Body of pancreas (tissue), 4 donors: Measurements from ENCODE around the gene MRPS25. TPM values are rescaled to one million over a fixed set of nuclear protein-coding genes. Genes with fewer than 3 reads are reported as not detected.

Source experiments
- ATAC-seq: fragments of 150-250 bp; one replicate; pipeline ENCODE4 v1.9.1; 2016
- DNase-seq, 4 donors: peaks; one replicate each; pipeline ENCODE4 v3.0.0-alpha.2; 2019
- H3K27ac ChIP-seq, 4 donors: fragments of 200-600 bp; sonication (generic); 1 replicate in 3 of 4; 2 replicates in 1 of 4; pipeline versions ENCODE4 v1.5.1 to v1.6.1; 2016 to 2019; ENCODE audit warnings: mild to moderate bottlenecking in 1 of 4, mixed read lengths in 1 of 4, moderate library complexity in 1 of 4
- H3K27me3 ChIP-seq, 2 donors: fragments of 200-600 bp; sonication (generic); one replicate each; pipeline ENCODE4 v1.6.0; 2016; ENCODE audit warnings: mild to moderate bottlenecking in 1 of 2
- H3K36me3 ChIP-seq, 2 donors: fragments of 200-600 bp; sonication (generic); replicated peaks in 1 of 2; 2 replicates each; pipeline ENCODE4 v1.5.1; 2016; ENCODE audit warnings: low read depth in 2 of 2; ENCODE audit not compliant: insufficient read depth in 1 of 2
- H3K4me1 ChIP-seq: fragments of 200-600 bp; sonication (generic); one replicate; pipeline ENCODE4 v1.6.0; 2016
- H3K4me3 ChIP-seq, 2 donors: fragments of 200-600 bp; sonication (generic); 1 replicate in 1 of 2; 2 replicates in 1 of 2; pipeline ENCODE4 v1.5.1; 2016 to 2019
- H3K9me3 ChIP-seq, 3 donors: fragments of 200-600 bp; sonication (generic); 1 replicate in 2 of 3; 2 replicates in 1 of 3; pipeline ENCODE4 v1.5.1; 2016
- CTCF ChIP-seq, 7 experiments: fragments of 450-650 bp in 4 of 7; fragments of 200-600 bp in 3 of 7; sonication (generic) in 3 of 7; IDR thresholded peaks; one replicate each; pipeline ENCODE4 v1.5.1; 2016 to 2019; ENCODE audit warnings: antibody characterized with exemption in 7 of 7
- POLR2A ChIP-seq, 3 donors: fragments of 450-650 bp; IDR thresholded peaks; one replicate each; pipeline ENCODE4 v1.6.1; 2016; ENCODE audit warnings: antibody characterized with exemption in 3 of 3, mild to moderate bottlenecking in 2 of 3
- WGBS, 2 donors: methylation state at CpG; one replicate each; pipeline ENCODE4 v1.1.5; 2017; 5-methylcytosine and 5-hydroxymethylcytosine counted together
- intact Hi-C: fragments of 100-400 bp; cut with DNase I; formaldehyde crosslinking; loops from one replicate; pipeline ENCODE4 v1.15.1; 2023
- total RNA-seq, 2 donors: library from RNA; depleted of rRNA; stranded (reverse); fragments of >200 nt; gene quantifications; one replicate each; pipeline ENCODE4 v1.1.0, GENCODE V29; 2016

Gene MRPS25
- total RNA-seq, 2 donors from 2014 or later: 17.1 to 24.7 TPM

- ATAC-seq (no peak), DNase-seq (peak in 1 of 4 donors; percentile 45)
- no peaks in the 10 kb centered on the region for H3K4me1 ChIP-seq
- H3K4me3 ChIP-seq: no peak overlapping the region
- intact Hi-C loops: no loop called here
- 77 to 84% methylated on average over 16 to 19 of the region's 19 CpGs for WGBS, 2 donors
- no peaks in the 10 kb centered on the region for H3K9me3 ChIP-seq
- TF ChIP-seq POLR2A (IDR thresholded peaks at IDR 0.05): no peak
- TF ChIP-seq CTCF (IDR thresholded peaks at IDR 0.05): no peak
- H3K27ac ChIP-seq: no peak overlapping the region
- H3K36me3 ChIP-seq: peaks cover 0 to 11% of the 10 kb centered on the region in 2 donors
- no peaks in the 10 kb centered on the region for H3K27me3 ChIP-seq
Observed at GRCh38 chr3:15056676-15057404, 8.3 kb downstream of the MRPS25 start.

GRCh38 chr3:15055019-15055557 lies 10.0 kb downstream of the MRPS25 start:
- no peak overlapping the region for H3K4me3 ChIP-seq
- H3K36me3 ChIP-seq: peaks cover 0 to 13% of the 10 kb centered on the region in 2 donors
- intact Hi-C loops: no loop called here
- WGBS, 2 donors: 90 to 91% methylated on average over 8 of the region's 8 CpGs
- H3K27ac ChIP-seq: no peak overlapping the region
- TF ChIP-seq POLR2A (IDR thresholded peaks at IDR 0.05) (no peak), CTCF (IDR thresholded peaks at IDR 0.05) (no peak)
- DNase-seq: no peak
- H3K27me3 ChIP-seq: no peaks in the 10 kb centered on the region
- ATAC-seq: no peak
- H3K9me3 ChIP-seq: no peaks in the 10 kb centered on the region
- H3K4me1 ChIP-seq: peaks cover 5% of the 10 kb centered on the region

- ATAC-seq (no peak), DNase-seq (no peak)
- H3K9me3 ChIP-seq: no peaks in the 10 kb centered on the region
- no peak overlapping the region for H3K27ac ChIP-seq
- intact Hi-C loops: no loop called here
- peaks cover 0 to 16% of the 10 kb centered on the region in 2 donors for H3K36me3 ChIP-seq
- H3K4me3 ChIP-seq: no peak overlapping the region
- 93 to 95% methylated on average over 4 of the region's 4 CpGs for WGBS, 2 donors
- no peaks in the 10 kb centered on the region for H3K27me3 ChIP-seq
- no peak for TF ChIP-seq POLR2A (IDR thresholded peaks at IDR 0.05)
- TF ChIP-seq CTCF (IDR thresholded peaks at IDR 0.05): no peak
- peaks cover 9% of the 10 kb centered on the region for H3K4me1 ChIP-seq
Observed at GRCh38 chr3:15053541-15053940, 11.6 kb downstream of the MRPS25 start.

- TF ChIP-seq CTCF (IDR thresholded peaks at IDR 0.05) (no peak), POLR2A (IDR thresholded peaks at IDR 0.05) (no peak)
- H3K36me3 ChIP-seq: peaks cover 0 to 21% of the 10 kb centered on the region in 2 donors
- H3K4me3 ChIP-seq: no peak overlapping the region
- no peaks in the 10 kb centered on the region for H3K9me3 ChIP-seq
- no peak for ATAC-seq
- WGBS, 2 donors: 91 to 95% methylated on average over 11 to 14 of the region's 14 CpGs
- H3K27ac ChIP-seq: no peak overlapping the region
- DNase-seq: no peak
- intact Hi-C loops: no loop called here
- peaks cover 9% of the 10 kb centered on the region for H3K4me1 ChIP-seq
- H3K27me3 ChIP-seq: no peaks in the 10 kb centered on the region
Observed at GRCh38 chr3:15052335-15053242, 12.5 kb downstream of the MRPS25 start.
